HTERT RPE-1 (cell line): ENCODE data around the gene EXOC3L4.
"Not testable (repeated sequence)": the region's sequence is repeated elsewhere in the genome, so short reads cannot be mapped to it uniquely, and the experiment has no call there.

Experiments
- in situ Hi-C: fragments of 300-500 bp; cut with MboI; formaldehyde crosslinking; loops from 4 replicates; pipeline ENCODE4 v1.14.3; 2020; ENCODE audit warnings: low sequenced_read_pairs

Gene EXOC3L4

DNA sequence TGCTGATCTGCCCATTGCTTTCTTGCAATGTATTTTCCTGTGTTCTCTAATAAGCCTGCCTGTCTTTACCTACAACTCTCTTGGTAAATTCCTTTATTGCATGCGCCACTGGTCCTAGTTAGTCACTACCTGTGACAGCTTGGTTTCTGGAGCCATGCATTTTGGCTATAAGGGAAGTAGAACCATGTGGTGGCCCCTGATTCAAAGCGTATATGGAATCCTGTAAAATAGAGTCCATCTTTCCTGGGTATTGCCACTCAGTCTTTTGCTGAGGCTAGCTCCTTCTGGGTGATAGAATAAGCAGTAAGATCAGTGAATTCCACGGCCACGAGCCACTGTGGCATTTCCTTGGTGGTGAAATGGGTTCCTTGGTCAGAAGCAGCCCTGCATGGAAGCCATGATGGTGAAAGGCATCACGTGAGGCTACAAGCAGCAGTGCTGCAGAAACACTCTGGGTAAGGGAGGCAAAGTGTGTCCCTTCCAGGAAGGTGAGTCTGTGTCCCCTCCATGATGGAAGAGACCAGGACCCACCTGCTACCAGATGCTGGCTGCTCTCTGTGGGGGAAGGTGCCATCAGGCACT lies 48.3 kb downstream of the EXOC3L4 start:
- in situ Hi-C loops = no loop called here

DNA sequence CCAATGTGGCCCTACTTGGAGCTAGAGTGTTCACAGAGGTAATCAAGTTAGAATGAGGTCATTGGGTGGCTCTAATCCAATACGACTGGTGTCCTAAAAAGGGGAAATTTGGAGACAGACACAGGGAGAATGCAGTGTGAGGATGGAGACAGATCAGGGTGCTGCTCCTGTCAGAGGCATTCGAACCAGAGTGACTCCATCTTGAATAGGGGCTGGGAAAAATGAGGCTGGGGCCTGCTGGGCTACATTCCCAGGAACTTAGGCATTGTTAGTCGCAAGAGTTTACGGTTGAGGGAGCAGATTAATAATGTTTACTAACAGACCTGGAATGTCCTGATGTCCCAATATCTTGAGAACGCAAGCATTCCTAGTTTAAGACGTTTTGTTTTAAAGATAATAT lies 49.0 kb downstream of the EXOC3L4 start:
- in situ Hi-C loops = no loop called here

DNA sequence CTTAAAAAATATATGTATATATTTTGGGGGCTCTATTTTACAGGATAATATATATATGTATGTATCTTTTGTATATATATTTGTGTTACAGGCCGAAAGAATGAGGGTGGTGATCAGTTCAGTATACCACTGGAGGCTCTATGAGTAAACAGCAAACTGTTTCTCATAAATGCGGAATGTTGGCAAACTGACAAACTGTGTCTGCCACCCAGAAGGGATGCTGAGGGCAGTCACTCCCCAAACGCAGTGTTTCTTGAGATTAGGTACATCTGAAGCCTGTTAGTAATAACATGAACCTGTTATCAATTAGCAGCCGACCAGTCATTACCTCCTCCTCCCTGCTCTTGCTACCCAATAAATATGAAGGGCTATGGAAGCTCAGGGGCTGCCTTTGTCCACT lies 49.6 kb downstream of the EXOC3L4 start:
- in situ Hi-C loops = no loop called here

DNA sequence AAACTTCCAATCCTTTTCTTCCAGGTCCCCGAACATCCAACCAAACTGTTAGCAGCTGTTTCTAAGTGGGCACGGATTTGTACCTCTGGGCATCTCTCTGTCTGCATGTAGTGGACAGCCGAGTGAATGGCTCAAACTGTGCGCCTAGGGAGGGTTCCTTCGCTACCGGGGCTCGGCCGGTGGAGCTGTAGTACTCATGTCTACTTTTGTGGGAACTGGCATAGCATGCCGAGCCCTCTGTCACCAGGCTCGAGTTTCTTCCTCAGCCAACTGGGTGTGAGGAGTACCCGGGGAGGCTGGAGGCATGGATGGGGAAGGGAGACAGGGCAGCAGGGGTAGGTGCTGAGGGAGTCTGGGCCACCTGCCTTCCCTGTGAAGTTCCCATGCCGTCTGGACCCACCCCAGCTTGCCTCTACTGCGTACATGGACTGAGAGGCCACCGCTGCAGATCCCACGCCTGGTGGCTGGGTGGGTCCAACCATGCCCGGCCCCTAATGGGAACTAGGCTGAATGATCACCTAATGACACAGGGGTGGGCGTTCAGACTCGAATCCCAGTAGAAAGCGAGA lies 51.7 kb downstream of the EXOC3L4 start:
- in situ Hi-C loops = no loop called here

DNA sequence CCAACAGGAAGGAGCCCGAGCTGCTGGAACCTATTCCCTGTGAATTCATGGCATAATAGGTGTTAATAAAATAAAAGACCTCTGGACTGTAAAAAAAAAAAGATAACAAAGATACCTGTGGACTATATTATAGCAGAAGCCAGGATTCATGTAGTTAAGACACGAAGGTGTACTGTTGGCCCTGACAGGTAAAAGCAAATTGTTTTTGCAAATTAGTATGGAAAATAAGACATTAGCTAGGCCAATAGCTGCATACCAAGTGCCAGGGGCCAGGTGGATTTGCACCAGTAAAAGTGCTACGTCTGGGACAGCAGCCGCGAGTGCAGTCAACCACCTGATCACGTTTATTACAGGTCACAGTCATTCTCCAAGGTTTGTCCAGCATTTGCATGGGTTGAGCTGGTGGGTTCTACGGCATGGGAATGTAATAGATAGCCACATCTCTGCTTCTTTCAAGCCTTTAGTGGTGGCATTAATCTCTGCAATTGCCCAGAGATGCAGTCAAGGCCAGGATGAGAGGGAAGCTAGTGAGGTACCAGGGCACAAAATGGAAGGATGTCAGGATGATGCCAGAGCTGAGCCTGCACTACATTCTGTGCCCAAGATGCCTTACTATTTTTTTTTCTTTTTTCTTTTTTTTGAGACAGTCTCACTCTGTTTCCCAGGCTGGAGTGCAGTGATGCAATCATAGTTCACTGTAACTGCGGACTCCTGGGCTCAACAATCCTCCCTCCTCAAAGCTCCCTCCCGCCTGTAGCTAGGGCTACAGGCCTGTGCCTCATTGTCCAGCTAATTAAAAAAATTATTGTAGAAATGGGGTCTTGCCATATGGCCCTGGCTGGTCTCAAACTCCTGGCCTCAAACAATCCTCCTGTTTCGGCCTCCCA lies 55.1 kb downstream of the EXOC3L4 start:
- in situ Hi-C loops = no loop called here

DNA sequence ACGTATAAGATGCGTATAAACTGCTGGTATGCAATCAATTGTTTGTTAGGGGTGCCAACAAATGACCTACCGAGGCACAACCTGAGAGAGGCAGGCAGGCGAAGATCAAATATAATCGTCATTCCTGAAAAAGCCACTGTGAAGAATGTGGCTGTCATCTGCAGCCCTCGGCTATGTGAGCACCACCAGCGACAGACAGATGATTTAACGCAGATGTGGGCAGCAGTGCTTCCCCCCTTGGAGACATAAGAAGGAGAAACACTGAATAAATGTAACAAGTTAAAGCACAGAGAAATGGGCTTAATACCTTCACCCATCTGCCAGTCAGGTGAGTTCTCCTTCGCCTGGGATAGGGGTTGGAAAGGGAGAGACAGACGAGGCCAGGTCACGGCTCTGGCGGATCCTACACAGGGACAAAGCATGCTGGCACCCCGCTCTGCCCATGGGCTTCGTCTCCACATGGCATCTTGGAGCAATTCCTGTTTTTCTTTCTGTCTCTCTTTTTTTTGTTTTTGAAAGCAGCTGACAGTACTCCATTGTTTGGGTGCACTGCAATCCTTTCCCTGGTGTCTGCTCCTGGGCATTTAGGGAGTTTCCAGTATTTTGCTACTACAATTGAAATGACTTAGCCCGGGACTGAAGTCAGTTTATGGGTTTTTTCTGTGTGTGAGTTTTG lies 56.9 kb downstream of the EXOC3L4 start:
- in situ Hi-C loops = no loop called here

DNA sequence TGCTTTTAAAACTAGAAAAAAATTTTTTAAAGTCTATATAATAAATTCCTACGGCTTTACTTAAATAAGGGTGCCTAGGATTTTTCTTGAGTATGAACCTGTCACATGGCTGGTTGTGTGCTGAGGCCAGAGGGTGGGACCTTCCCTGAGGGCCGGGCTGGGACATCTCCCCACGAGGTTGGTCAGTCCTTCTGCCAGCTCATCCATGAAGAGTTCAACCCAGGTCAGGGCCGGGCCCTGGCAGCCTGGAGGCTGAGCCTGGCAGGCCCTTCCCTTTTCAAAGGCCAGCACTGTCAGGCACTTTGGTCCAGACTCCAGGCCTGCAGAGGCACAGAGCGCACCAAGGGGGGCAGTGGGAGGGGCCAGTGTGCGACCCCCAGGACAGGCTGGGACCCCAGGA lies 60.5 kb downstream of the EXOC3L4 start:
- in situ Hi-C loops = no loop called here

DNA sequence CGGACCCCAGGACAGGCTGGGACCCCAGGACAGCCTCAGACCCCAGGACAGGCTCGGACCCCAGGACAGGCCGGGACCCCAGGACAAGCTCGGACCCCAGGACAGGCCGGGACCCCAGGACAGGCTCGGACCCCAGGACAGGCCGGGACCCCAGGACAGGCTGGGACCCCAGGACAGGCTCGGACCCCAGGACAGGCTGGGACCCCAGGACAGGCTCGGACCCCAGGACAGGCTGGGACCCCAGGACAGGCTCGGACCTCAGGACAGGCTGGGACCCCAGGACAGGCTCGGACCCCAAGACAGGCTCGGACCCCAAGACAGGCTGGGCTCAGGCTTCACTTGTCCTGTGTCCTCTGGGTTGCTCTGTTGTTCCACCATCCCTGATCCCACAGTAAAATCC lies 60.9 kb downstream of the EXOC3L4 start:
- in situ Hi-C loops = not testable (repeated sequence)

DNA sequence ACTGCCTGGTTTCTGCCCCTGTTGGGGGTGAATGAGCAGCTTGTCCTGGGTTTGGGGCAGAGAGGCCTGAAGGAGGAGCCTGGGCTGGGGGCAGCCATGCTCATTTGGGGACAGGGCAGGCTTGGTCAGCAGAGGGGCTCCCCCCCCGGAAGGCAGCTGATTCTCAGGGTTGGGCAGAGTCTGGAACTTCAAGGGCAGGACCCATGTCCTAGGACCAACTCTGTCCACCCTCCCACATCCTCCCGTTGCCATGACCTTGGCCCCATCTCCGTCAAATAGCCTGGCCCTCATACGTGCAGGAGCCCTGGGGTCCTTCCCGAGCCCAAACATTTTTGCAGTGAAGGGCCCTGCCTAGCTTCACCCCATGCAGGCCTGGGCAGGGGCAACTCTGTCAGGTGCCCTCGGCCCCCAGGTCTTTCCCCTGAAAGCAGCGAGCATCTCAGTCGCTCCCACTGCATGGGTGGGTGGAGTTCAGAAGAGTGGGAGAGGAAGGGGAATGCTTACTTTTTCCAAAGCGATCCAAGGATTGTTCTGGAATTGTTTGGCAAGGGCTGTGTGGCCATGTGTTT lies 61.4 kb downstream of the EXOC3L4 start:
- in situ Hi-C loops = no loop called here

DNA sequence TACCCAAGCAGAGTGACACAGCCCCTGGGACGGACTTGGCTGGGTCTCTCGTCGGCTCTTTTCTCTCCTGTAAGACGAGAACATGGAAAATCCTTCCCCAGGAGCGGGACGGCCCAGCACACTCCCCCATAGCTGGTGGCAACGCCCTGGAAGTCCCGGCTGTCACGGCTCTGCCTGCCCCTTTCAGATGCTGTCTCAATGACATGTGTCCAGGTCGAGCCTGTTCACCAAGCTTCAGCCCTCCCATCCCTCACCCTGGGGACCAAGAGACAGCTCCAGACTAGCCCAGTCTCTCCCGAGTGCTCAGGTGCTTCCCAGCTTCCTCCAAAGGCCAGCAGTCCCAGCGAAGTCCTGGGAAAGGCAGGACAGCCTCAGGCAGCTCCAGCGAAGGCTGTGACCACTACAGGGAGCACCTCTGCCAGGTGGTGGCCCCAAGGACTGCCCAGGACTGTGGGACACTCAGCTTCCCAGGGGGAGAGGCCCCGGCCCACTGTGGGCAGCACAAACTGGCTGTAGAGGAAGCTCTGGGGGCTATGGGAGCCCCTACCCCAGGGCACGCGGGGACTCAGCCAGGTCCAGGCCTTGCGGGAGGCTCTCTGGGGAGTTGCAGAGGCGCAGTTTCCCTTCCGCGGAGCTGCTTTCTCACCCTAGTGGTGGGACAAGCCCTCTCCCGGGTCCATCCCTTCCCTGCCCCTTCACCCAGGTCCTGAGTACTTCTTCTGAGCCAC lies 62.3 kb downstream of the EXOC3L4 start:
- in situ Hi-C loops = no loop called here

DNA sequence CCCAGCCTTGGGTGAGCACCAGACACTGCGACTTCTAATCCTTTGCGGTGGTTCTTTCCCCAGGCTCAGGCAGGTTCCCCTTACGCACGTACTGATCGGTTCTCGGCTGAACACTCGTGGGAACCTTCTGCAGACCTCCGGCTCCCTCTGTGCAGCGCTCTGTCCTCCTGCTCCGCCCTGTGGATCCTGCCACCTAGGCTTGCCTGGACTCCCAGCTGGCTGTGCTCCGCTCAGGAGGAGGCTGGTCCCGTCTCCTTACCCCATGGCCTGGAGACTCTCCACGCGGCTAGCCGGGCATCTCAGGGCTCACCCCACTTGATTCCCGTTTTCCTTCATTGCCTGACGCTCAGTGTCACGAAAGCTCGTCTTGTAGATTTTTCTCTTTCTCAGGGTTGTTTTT lies 63.4 kb downstream of the EXOC3L4 start:
- in situ Hi-C loops = no loop called here

DNA sequence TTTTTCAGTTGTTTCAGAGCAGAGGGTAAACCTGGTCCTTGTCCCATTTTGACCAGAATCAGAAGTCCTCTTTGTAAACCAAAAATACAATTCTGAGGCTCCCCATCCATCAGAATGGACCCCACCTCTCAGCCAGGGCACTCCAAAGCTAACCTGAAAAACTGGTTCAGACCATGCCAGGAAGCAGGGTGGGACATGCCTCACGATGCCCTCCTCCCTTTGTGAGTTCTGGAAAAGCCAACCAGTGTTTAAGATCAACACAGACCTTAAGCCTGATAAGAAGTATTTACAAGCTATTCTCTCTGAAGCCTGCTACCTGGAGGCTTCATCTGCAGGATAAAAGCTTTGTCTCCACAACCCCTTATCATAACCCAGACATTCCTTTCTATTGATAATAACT lies 64.2 kb downstream of the EXOC3L4 start:
- in situ Hi-C loops = no loop called here
